GOT3 (cell line): ENCODE results near the gene LMLN.
A peak's percentile ranks its signal among the peaks of the same experiment; 100 is the strongest.
"Not testable (repeated sequence)": the region's sequence is repeated elsewhere in the genome, so short reads cannot be mapped to it uniquely, and the experiment has no call there.

Experiments
- DNase-seq: peaks from one replicate; lab custom pipeline; 2025; ENCODE audit warnings: mixed read lengths; lab: John Stamatoyannopoulos, UW

The LMLN gene

GRCh38 chr3:198079771-198080520 is 119.9 kb downstream of the LMLN start:
- no peak for DNase-seq

- DNase-seq = peak; percentile 75
Measured at GRCh38 chr3:198080521-198081384, 120.7 kb downstream of the LMLN start.

GRCh38 chr3:198081421-198081844 is 121.4 kb downstream of the LMLN start:
- DNase-seq = no peak

- not testable (repeated sequence) for DNase-seq
Measured at GRCh38 chr3:198082226-198082625, 122.2 kb downstream of the LMLN start.

GRCh38 chr3:198088421-198088955 is 128.5 kb downstream of the LMLN start:
- DNase-seq = no peak

GRCh38 chr3:198090795-198091332 is 130.8 kb downstream of the LMLN start:
- DNase-seq = no peak

GRCh38 chr3:198092276-198092675 is 132.3 kb downstream of the LMLN start:
- DNase-seq = no peak

GRCh38 chr3:198093112-198093679 is 133.2 kb downstream of the LMLN start:
- no peak for DNase-seq
